Fibroblast of lung (primary cell): Measurements from ENCODE around the gene FAM83E. TPM values are rescaled to one million over a fixed set of nuclear protein-coding genes. Genes with fewer than 3 reads are reported as not detected.
A peak's percentile ranks its signal among the peaks of the same experiment; 100 is the strongest.

Experiments
- DNase-seq, 2 donors: peaks; one replicate each; pipeline versions ENCODE4 v3.0.0 to v3.0.0-alpha.2; 2010; ENCODE audit warnings: low read depth in 2 of 2
- H2AFZ ChIP-seq: 2 replicates; pipeline ENCODE4 v1.5.1; 2012; ENCODE audit warnings: low read length, control low read depth, inconsistent platforms
- H3K27ac ChIP-seq: 2 replicates; pipeline ENCODE4 v1.5.1; 2011; ENCODE audit warnings: low read length, control low read depth; ENCODE audit not compliant: insufficient read depth
- H3K27me3 ChIP-seq: 2 replicates; pipeline ENCODE4 v1.5.1; 2011; ENCODE audit warnings: mild to moderate bottlenecking, low read length; ENCODE audit not compliant: control insufficient read depth, insufficient read depth
- H3K36me3 ChIP-seq: 2 replicates; pipeline ENCODE4 v1.5.1; 2011; ENCODE audit warnings: low read length; ENCODE audit not compliant: control insufficient read depth, insufficient read depth
- H3K4me1 ChIP-seq: 2 replicates; pipeline ENCODE4 v1.5.1; 2011; ENCODE audit warnings: low read length; ENCODE audit not compliant: control insufficient read depth, insufficient read depth; ENCODE audit errors: extremely low read depth
- H3K4me2 ChIP-seq: 2 replicates; pipeline ENCODE4 v1.5.1; 2011; ENCODE audit warnings: low read length, control low read depth; ENCODE audit not compliant: insufficient read depth; ENCODE audit errors: extremely low read depth
- H3K4me3 ChIP-seq, 4 experiments: fragments of 200-600 bp in 1 of 4; sonication (generic) in 1 of 4; replicated peaks in 1 of 4; 2 replicates each; pipeline ENCODE4 v1.5.1; 2011 to 2016; ENCODE audit warnings: low read length in 4 of 4, low read depth in 3 of 4, mild to moderate bottlenecking in 3 of 4, control low read depth in 2 of 4, inconsistent platforms in 1 of 4, mixed read lengths in 1 of 4; ENCODE audit not compliant: insufficient read depth in 1 of 4; ENCODE audit errors: control extremely low read depth in 1 of 4
- H3K79me2 ChIP-seq: 2 replicates; pipeline ENCODE4 v1.5.1; 2012; ENCODE audit warnings: mild to moderate bottlenecking, low read length, inconsistent platforms; ENCODE audit not compliant: control insufficient read depth, insufficient read depth
- H3K9ac ChIP-seq: 2 replicates; pipeline ENCODE4 v1.5.1; 2011; ENCODE audit warnings: mild to moderate bottlenecking, low read length, control low read depth; ENCODE audit not compliant: insufficient read depth
- H3K9me3 ChIP-seq: 2 replicates; pipeline ENCODE4 v1.5.1; 2012; ENCODE audit warnings: low read depth, low read length; ENCODE audit not compliant: control insufficient read depth, insufficient read depth
- H4K20me1 ChIP-seq: 2 replicates; pipeline ENCODE4 v1.5.1; 2011; ENCODE audit warnings: low read length; ENCODE audit not compliant: control insufficient read depth, insufficient read depth; ENCODE audit errors: extremely low read depth
- CTCF ChIP-seq, 2 donors: IDR thresholded peaks in 1 of 2; conservative IDR thresholded peaks in 1 of 2; 1 replicate in 1 of 2; 2 replicates in 1 of 2; pipeline ENCODE4 v1.5.1; 2011 to 2012; ENCODE audit warnings: low read length in 2 of 2, control low read depth in 1 of 2, inconsistent platforms in 1 of 2, low read depth in 1 of 2, mild to moderate bottlenecking in 1 of 2
- EZH2 ChIP-seq: IDR thresholded peaks from 2 replicates; pipeline ENCODE4 v1.5.1; 2012; ENCODE audit warnings: low read length, control low read depth, mild to moderate bottlenecking; ENCODE audit errors: missing control alignments
- polyA plus RNA-seq, 2 donors: library from polyadenylated mRNA; depleted of rRNA in 1 of 2; stranded (reverse) in 1 of 2; unstranded in 1 of 2; fragments of >200 nt; gene quantifications; 2 replicates each; pipeline ENCODE4 v1.2.1, GENCODE V29; 2011 to 2012; ENCODE audit warnings: missing spikeins in 1 of 2
- total RNA-seq: library from RNA; depleted of rRNA; stranded (reverse); fragments of >200 nt; gene quantifications from 2 replicates; pipeline ENCODE4 v1.2.1, GENCODE V29; 2014

Gene FAM83E
- total and polyA plus RNA-seq, 2 donors (not counting 1 experiment from before 2014, with no cell fraction given) = 0.50 TPM; not detected in 1

DNA sequence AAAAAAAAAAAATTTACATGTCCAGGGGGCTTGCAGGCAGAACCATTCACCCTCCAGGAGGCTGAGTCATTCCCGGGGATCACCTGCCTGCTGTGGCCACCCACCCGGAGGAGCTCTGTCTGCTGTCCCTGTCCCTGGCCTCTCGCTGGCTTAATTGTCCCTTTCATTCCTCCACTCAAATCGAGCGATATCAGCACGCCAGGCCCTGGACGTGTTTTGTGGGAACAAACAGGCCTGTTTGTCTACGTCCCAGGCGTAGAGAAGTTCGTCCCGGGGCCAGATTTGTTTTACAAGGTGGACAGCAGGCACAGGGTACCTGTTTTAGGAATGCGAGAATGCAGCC lies 41.7 kb downstream of the FAM83E start:
- Histone ChIP-seq H3K9me3 (no peaks in the 10 kb centered on the region), H3K27me3 (no peaks in the 10 kb centered on the region), H3K4me3 (no peak overlapping the region), H3K4me1 (peaks cover 6% of the 10 kb centered on the region), H3K9ac (no peak overlapping the region), H3K36me3 (no peaks in the 10 kb centered on the region), H3K27ac (no peak overlapping the region), H3K4me2 (no peak overlapping the region), H2AFZ (no peak overlapping the region), H4K20me1 (no peaks in the 10 kb centered on the region), H3K79me2 (no peaks in the 10 kb centered on the region)
- TF ChIP-seq CTCF (conservative IDR thresholded peaks at IDR 0.05 in 1 of 2, IDR thresholded peaks at IDR 0.05 in 1 of 2; ENCODE audit: low read depth in 1 of 2, low read length in 2 of 2) = no peak
- no peak for TF ChIP-seq EZH2
- DNase-seq = no peak

DNA sequence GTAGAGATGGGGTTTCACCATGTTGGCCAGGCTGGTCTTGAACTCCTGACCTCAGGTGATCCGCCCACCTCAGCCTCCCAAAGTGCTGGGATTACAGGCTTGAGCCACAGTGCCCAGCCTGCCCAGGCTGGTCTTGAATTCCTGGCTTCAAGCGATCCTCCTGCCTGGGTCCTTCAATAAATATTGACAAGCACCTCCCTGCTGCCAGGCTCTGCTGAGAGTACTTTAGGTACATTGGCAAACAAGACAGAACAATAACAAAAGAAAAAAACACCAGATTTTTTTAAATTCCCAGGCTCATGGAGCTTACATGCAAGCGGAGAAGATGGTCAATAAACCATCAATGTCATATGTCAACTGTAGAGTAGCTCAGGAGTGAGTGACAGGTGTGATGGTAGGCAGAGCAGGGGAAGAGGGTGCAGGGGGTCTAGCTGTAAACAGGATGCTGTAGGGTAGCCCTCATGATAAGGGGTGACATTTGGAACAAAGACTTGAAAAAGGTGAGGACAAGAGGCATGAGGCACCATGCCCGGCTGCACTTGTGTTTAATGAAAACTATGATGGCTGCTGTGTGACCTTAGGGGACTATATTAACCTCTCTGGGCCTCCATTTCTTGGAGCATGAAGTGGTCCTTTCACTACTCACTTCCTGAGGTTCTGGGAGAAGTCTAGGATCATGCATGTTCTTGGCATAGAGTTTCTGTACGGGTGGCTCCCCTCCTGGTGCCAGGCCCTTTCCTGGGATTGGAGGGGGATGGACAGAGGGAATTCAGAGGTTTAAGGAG lies 43.3 kb downstream of the FAM83E start:
- Histone ChIP-seq H3K36me3 (no peaks in the 10 kb centered on the region), H3K27me3 (no peaks in the 10 kb centered on the region), H3K9ac (no peak overlapping the region), H3K27ac (no peak overlapping the region), H4K20me1 (no peaks in the 10 kb centered on the region), H3K4me2 (no peak overlapping the region), H3K4me1 (peaks cover 8% of the 10 kb centered on the region), H3K9me3 (no peaks in the 10 kb centered on the region), H3K79me2 (no peaks in the 10 kb centered on the region), H2AFZ (no peak overlapping the region), H3K4me3 (no peak overlapping the region)
- TF ChIP-seq CTCF (conservative IDR thresholded peaks at IDR 0.05 in 1 of 2, IDR thresholded peaks at IDR 0.05 in 1 of 2; ENCODE audit: low read depth in 1 of 2, low read length in 2 of 2) = no peak
- no peak for DNase-seq

- DNase-seq = peak; percentile 35 to 65
- Histone ChIP-seq H3K4me3 (no peak overlapping the region), H2AFZ (no peak overlapping the region), H3K27me3 (no peaks in the 10 kb centered on the region), H3K9ac (no peak overlapping the region), H3K27ac (no peak overlapping the region), H3K4me2 (no peak overlapping the region), H3K36me3 (no peaks in the 10 kb centered on the region), H4K20me1 (no peaks in the 10 kb centered on the region), H3K9me3 (no peaks in the 10 kb centered on the region), H3K4me1 (peaks cover 8% of the 10 kb centered on the region), H3K79me2 (no peaks in the 10 kb centered on the region)
- TF ChIP-seq CTCF (conservative IDR thresholded peaks at IDR 0.05 in 1 of 2, IDR thresholded peaks at IDR 0.05 in 1 of 2; ENCODE audit: low read depth in 1 of 2, low read length in 2 of 2) (no peak), EZH2 (no peak)
Measured at GRCh38 chr19:48569814-48570213, 45.1 kb downstream of the FAM83E start.
